Parathyroid adenoma (tissue), 2 donors: ENCODE measurements around the gene VAV3.

Experiments used
- H2AFZ ChIP-seq: fragments of 300-600 bp; sonication (generic); one replicate; pipeline ENCODE4 v1.7.0; 2017; ENCODE audit warnings: antibody characterized with exemption, mild to moderate bottlenecking
- H3K27ac ChIP-seq: fragments of 300-600 bp; sonication (generic); one replicate; pipeline ENCODE4 v1.7.0; 2017
- H3K27me3 ChIP-seq: fragments of 300-600 bp; sonication (generic); one replicate; pipeline ENCODE4 v1.7.0; 2017; ENCODE audit warnings: low read length; ENCODE audit not compliant: control insufficient read depth, insufficient read depth
- H3K36me3 ChIP-seq: fragments of 300-600 bp; sonication (generic); one replicate; pipeline ENCODE4 v1.7.0; 2017; ENCODE audit warnings: low read length; ENCODE audit not compliant: control insufficient read depth, insufficient read depth
- H3K4me1 ChIP-seq: fragments of 300-600 bp; sonication (generic); one replicate; pipeline ENCODE4 v1.7.0; 2017; ENCODE audit warnings: control low read depth
- H3K4me2 ChIP-seq: fragments of 300-600 bp; sonication (generic); one replicate; pipeline ENCODE4 v1.7.0; 2017; ENCODE audit warnings: low read length
- H3K4me3 ChIP-seq: fragments of 300-600 bp; sonication (generic); one replicate; pipeline ENCODE4 v1.7.0; 2017; ENCODE audit warnings: low read depth, low read length
- H3K79me2 ChIP-seq: fragments of 300-600 bp; sonication (generic); one replicate; pipeline ENCODE4 v1.7.0; 2017; ENCODE audit warnings: control low read depth
- H3K9ac ChIP-seq: fragments of 300-600 bp; sonication (generic); one replicate; pipeline ENCODE4 v1.7.0; 2017; ENCODE audit warnings: mild to moderate bottlenecking
- H3K9me3 ChIP-seq: fragments of 300-600 bp; sonication (generic); one replicate; pipeline ENCODE4 v1.7.0; 2017; ENCODE audit warnings: low read length; ENCODE audit not compliant: control insufficient read depth
- TF ChIP-seq, protein P1 (sequence below): fragments of 300-600 bp; sonication (generic); IDR thresholded peaks from one replicate; pipeline ENCODE4 v1.7.0; 2017; ENCODE audit warnings: antibody characterized with exemption, mild to moderate bottlenecking
- donor health status: primary hyperparathyroidism.

Gene VAV3

GRCh38 chr1:107785496-107786202 is 179.3 kb downstream of the VAV3 start:
- Histone ChIP-seq H3K79me2 (no peaks in the 10 kb centered on the region), H3K9me3 (no peaks in the 10 kb centered on the region), H3K4me3 (no peak overlapping the region), H3K4me2 (no peak overlapping the region), H3K27me3 (no peaks in the 10 kb centered on the region), H3K27ac (no peak overlapping the region), H3K4me1 (no peaks in the 10 kb centered on the region), H2AFZ (no peak overlapping the region), H3K36me3 (no peaks in the 10 kb centered on the region), H3K9ac (no peak overlapping the region)
- TF ChIP-seq, protein P1, sequence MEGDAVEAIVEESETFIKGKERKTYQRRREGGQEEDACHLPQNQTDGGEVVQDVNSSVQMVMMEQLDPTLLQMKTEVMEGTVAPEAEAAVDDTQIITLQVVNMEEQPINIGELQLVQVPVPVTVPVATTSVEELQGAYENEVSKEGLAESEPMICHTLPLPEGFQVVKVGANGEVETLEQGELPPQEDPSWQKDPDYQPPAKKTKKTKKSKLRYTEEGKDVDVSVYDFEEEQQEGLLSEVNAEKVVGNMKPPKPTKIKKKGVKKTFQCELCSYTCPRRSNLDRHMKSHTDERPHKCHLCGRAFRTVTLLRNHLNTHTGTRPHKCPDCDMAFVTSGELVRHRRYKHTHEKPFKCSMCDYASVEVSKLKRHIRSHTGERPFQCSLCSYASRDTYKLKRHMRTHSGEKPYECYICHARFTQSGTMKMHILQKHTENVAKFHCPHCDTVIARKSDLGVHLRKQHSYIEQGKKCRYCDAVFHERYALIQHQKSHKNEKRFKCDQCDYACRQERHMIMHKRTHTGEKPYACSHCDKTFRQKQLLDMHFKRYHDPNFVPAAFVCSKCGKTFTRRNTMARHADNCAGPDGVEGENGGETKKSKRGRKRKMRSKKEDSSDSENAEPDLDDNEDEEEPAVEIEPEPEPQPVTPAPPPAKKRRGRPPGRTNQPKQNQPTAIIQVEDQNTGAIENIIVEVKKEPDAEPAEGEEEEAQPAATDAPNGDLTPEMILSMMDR: no peak

GRCh38 chr1:107782217-107782845 is 182.6 kb downstream of the VAV3 start:
- Histone ChIP-seq H3K36me3 (no peaks in the 10 kb centered on the region), H3K4me2 (no peak overlapping the region), H3K27ac (no peak overlapping the region), H3K4me3 (no peak overlapping the region), H3K9ac (no peak overlapping the region), H3K9me3 (no peaks in the 10 kb centered on the region), H2AFZ (no peak overlapping the region), H3K4me1 (no peaks in the 10 kb centered on the region), H3K27me3 (no peaks in the 10 kb centered on the region), H3K79me2 (no peaks in the 10 kb centered on the region)
- TF ChIP-seq, protein P1: peak; percentile 53

- H3K4me3 ChIP-seq: no peak overlapping the region
- H3K9me3 ChIP-seq: no peaks in the 10 kb centered on the region
- H3K27me3 ChIP-seq: no peaks in the 10 kb centered on the region
- no peaks in the 10 kb centered on the region for H3K36me3 ChIP-seq
- TF ChIP-seq, protein P1: no peak
- H3K27ac ChIP-seq: no peak overlapping the region
- no peak overlapping the region for H2AFZ ChIP-seq
- no peaks in the 10 kb centered on the region for H3K4me1 ChIP-seq
- no peak overlapping the region for H3K4me2 ChIP-seq
- no peaks in the 10 kb centered on the region for H3K79me2 ChIP-seq
- H3K9ac ChIP-seq: no peak overlapping the region
These were observed 183.7 kb downstream of the VAV3 start for GRCh38 chr1:107781245-107781644.

- Histone ChIP-seq H2AFZ (no peak overlapping the region), H3K36me3 (no peaks in the 10 kb centered on the region), H3K9me3 (no peaks in the 10 kb centered on the region), H3K4me2 (no peak overlapping the region), H3K79me2 (no peaks in the 10 kb centered on the region), H3K4me1 (no peaks in the 10 kb centered on the region), H3K9ac (no peak overlapping the region), H3K27ac (no peak overlapping the region), H3K27me3 (no peaks in the 10 kb centered on the region), H3K4me3 (no peak overlapping the region)
- TF ChIP-seq, protein P1: no peak
These were observed 187.3 kb downstream of the VAV3 start for GRCh38 chr1:107777664-107778047.
